Endothelial cell of umbilical vein (primary cell): ENCODE results near the gene KLC3. TPM values are rescaled to one million over a fixed set of nuclear protein-coding genes. Genes with fewer than 3 reads are reported as not detected.

Experiments used
- BruUV-seq: library from RNA; stranded (reverse); fragments of 400-500 nt; replicated peaks from 2 replicates; lab custom pipeline; 2021; lab: Mats Ljungman, UMichigan
- CTCF ChIA-PET: fragments of 300-600, 350-600 bp; sonication (Branson Sonifier 250); formaldehyde crosslinking; loops from one replicate; lab custom pipeline; 2021; ENCODE audit warnings: antibody characterized with exemption, inconsistent platforms; lab: Charles Lee
- POLR2A ChIA-PET: fragments of 300-600, 350-600 bp; sonication (Branson Sonifier 250); formaldehyde crosslinking; loops from one replicate; lab custom pipeline; 2021; ENCODE audit warnings: antibody characterized with exemption, inconsistent platforms; lab: Charles Lee
- DNase-seq: peaks from one replicate; pipeline ENCODE4 v3.0.0-alpha.2; 2011; ENCODE audit warnings: low read depth, low spot score
- FAIRE-seq: peaks from 2 replicates; lab custom pipeline; 2011; peaks lifted over from hg19 to GRCh38; lab: Jason Lieb, UNC
- H2AFZ ChIP-seq: 2 replicates; pipeline ENCODE4 v1.6.0; 2012; ENCODE audit warnings: low read depth, low read length, control low read depth, inconsistent platforms
- H3K27ac ChIP-seq: 2 replicates; pipeline ENCODE4 v1.5.1; 2011; ENCODE audit warnings: low read depth, mild to moderate bottlenecking, control low read depth, low read length, moderate library complexity; ENCODE audit not compliant: insufficient read depth
- H3K27me3 ChIP-seq, 2 experiments: 2 replicates each; pipeline versions ENCODE4 v1.6.0 to v1.6.1; 2011; ENCODE audit warnings: low read length in 2 of 2, mixed read lengths in 1 of 2; ENCODE audit not compliant: control insufficient read depth in 2 of 2, insufficient read depth in 2 of 2
- H3K36me3 ChIP-seq, 2 experiments: 2 replicates in 1 of 2; 3 replicates in 1 of 2; pipeline ENCODE4 v1.5.1; 2011; ENCODE audit warnings: low read length in 2 of 2, mild to moderate bottlenecking in 1 of 2, moderate library complexity in 1 of 2; ENCODE audit not compliant: control insufficient read depth in 2 of 2, insufficient read depth in 2 of 2; ENCODE audit errors: extremely low read depth in 1 of 2
- H3K4me1 ChIP-seq: 3 replicates; pipeline ENCODE4 v1.5.1; 2011; ENCODE audit warnings: mild to moderate bottlenecking, low read length; ENCODE audit not compliant: control insufficient read depth, insufficient read depth; ENCODE audit errors: extremely low read depth
- H3K4me2 ChIP-seq: 2 replicates; pipeline ENCODE4 v1.6.1; 2011; ENCODE audit warnings: low read length, control low read depth, mixed read lengths; ENCODE audit not compliant: insufficient read depth
- H3K4me3 ChIP-seq, 3 experiments: fragments of 200-600 bp in 1 of 3; sonication (generic), shearing (Covaris generic) in 1 of 3; replicated peaks in 1 of 3; 2 replicates each; pipeline ENCODE4 v1.5.1; 2011 to 2016; ENCODE audit warnings: control low read depth in 3 of 3, low read length in 3 of 3, mild to moderate bottlenecking in 2 of 3, inconsistent platforms in 1 of 3, low read depth in 1 of 3, moderate library complexity in 1 of 3; ENCODE audit not compliant: insufficient read depth in 1 of 3
- H3K79me2 ChIP-seq: 2 replicates; pipeline ENCODE4 v1.6.0; 2012; ENCODE audit warnings: low read length, inconsistent platforms; ENCODE audit not compliant: control insufficient read depth, insufficient read depth
- H3K9ac ChIP-seq: replicated peaks from 2 replicates; pipeline ENCODE3; 2011; ENCODE audit warnings: low read length, control low read depth; ENCODE audit not compliant: insufficient read depth; ENCODE audit errors: extremely low read depth
- H3K9me1 ChIP-seq: replicated peaks from 3 replicates; pipeline ENCODE4 v1.6.0; 2011; ENCODE audit warnings: mild to moderate bottlenecking, low read length; ENCODE audit not compliant: control insufficient read depth, insufficient read depth; ENCODE audit errors: extremely low read depth
- H3K9me3 ChIP-seq: replicated peaks from 2 replicates; pipeline ENCODE4 v1.5.1; 2012; ENCODE audit warnings: low read length, inconsistent platforms; ENCODE audit not compliant: control insufficient read depth, insufficient read depth
- H4K20me1 ChIP-seq: replicated peaks from 2 replicates; pipeline ENCODE3; 2011; ENCODE audit warnings: mild to moderate bottlenecking, low read length; ENCODE audit not compliant: control insufficient read depth, insufficient read depth; ENCODE audit errors: extremely low read depth
- CTCF ChIP-seq, 2 donors: IDR thresholded peaks; 1 replicate in 1 of 2; 2 replicates in 1 of 2; pipeline ENCODE4 v1.5.1; 2011; ENCODE audit warnings: low read length in 2 of 2, mild to moderate bottlenecking in 2 of 2, moderate library complexity in 2 of 2, control low read depth in 1 of 2, inconsistent platforms in 1 of 2, low read depth in 1 of 2; ENCODE audit not compliant: insufficient read depth in 1 of 2; ENCODE audit errors: extremely low read depth in 1 of 2
- EZH2 ChIP-seq: IDR thresholded peaks from 2 replicates; pipeline ENCODE4 v1.6.1; 2012; ENCODE audit warnings: borderline replicate concordance, low read depth, mild to moderate bottlenecking, moderate library complexity, low read length, inconsistent platforms; ENCODE audit not compliant: severe bottlenecking
- FOS ChIP-seq: IDR thresholded peaks from 2 replicates; pipeline ENCODE4 v1.6.1; 2011; ENCODE audit warnings: mild to moderate bottlenecking, low read length, moderate library complexity, borderline replicate concordance; ENCODE audit not compliant: insufficient read depth
- GATA2 ChIP-seq: IDR thresholded peaks from 2 replicates; pipeline ENCODE4 v1.7.0; 2011; ENCODE audit warnings: low read depth, mild to moderate bottlenecking, moderate library complexity, mixed read lengths, low read length; ENCODE audit not compliant: insufficient read length, insufficient read depth
- JUN ChIP-seq: IDR thresholded peaks from 2 replicates; pipeline ENCODE4 v1.6.1; 2011; ENCODE audit warnings: borderline replicate concordance, low read depth; ENCODE audit not compliant: insufficient read length, insufficient read depth
- MAX ChIP-seq: IDR thresholded peaks from 2 replicates; pipeline ENCODE4 v1.6.1; 2011; ENCODE audit not compliant: insufficient read depth, insufficient read length
- MYC ChIP-seq: IDR thresholded peaks from one replicate; pipeline ENCODE4 v1.6.1; 2011; ENCODE audit warnings: mild to moderate bottlenecking, low read depth, low read length
- POLR2A ChIP-seq: IDR thresholded peaks from 2 replicates; pipeline ENCODE4 v1.6.1; 2012; ENCODE audit warnings: low read depth, mild to moderate bottlenecking, control low read depth, low read length
- POLR2AphosphoS5 ChIP-seq: IDR thresholded peaks from 2 replicates; pipeline ENCODE4 v1.6.1; 2012; ENCODE audit warnings: low read depth, mild to moderate bottlenecking, control low read depth, low read length, moderate library complexity; ENCODE audit not compliant: insufficient read depth
- dilution Hi-C: fragments of 300-500 bp; cut with MboI; formaldehyde crosslinking; loops from one replicate; pipeline ENCODE4 v1.15.0; 2019; ENCODE audit warnings: low sequenced_read_pairs; ENCODE audit not compliant: extremely low pct_ligation_motif_present
- intact Hi-C: fragments of 100-400 bp; cut with micrococcal nuclease; formaldehyde crosslinking; loops from one replicate; pipeline ENCODE4 v1.10.0; 2022
- polyA plus RNA-seq, 4 experiments: library from polyadenylated mRNA; depleted of rRNA in 3 of 4; stranded (reverse) in 3 of 4; unstranded in 1 of 4; fragments of >200 nt; gene quantifications; 2 replicates each; pipeline versions ENCODE4 v1.2.1 to v1.2.3, GENCODE V29; 2011 to 2012; ENCODE audit warnings: missing spikeins in 1 of 4
- total RNA-seq: library from RNA; stranded (reverse); gene quantifications from 2 replicates; pipeline ENCODE4 v1.2.3, GENCODE V29; 2021

The KLC3 gene
- total and polyA plus RNA-seq, 2 donors (not counting 3 experiments of a cell fraction or from before 2014, with no cell fraction given): not detected

DNA sequence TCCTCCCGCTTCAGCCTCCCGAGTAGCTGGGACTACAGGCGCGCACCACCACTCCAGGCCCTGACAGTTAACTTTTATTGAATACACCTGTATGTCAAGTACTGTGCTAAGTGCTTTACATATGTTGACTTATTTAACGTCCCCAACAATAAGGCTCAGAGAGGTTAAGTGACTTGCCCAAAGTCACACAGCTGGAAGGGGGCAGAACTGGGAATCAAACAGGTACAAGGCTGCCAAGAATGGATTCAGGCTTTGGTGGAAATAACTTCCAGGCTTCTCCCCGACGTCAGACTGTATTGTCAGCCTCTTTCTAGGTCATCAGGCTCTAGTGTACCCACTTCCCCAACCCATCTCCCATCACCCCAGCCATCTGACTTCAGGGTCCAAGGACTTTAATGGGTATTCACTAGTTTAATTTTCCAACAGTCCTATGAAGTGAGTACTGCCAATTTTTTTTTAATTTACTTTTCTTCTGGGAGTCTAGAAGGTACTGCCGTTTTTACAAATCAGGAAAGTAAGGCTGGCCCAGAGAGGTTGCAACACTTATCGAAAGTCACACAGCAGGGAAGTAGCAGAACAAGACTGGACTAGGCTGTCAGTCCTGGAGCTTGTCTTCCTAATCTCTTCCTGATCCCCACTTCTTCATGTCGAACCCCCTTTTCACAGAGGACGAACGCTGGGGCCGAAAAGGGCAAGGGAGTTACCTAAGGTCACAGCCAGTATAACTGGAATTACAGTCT is 13.0 kb upstream of the KLC3 start:
- ChIA-PET POLR2A (no interaction called here), CTCF (interaction anchor here (2.8 kb wide), 1 partner anchor 11 kb away, joined by 10 read pairs; no protein-coding TSS in a partner anchor)
- Histone ChIP-seq H3K4me3 (no peak overlapping the region), H3K9me1 (no peaks in the 10 kb centered on the region), H3K4me1 (no peaks in the 10 kb centered on the region), H4K20me1 (no peaks in the 10 kb centered on the region), H3K79me2 (no peaks in the 10 kb centered on the region), H2AFZ (no peak overlapping the region), H3K36me3 (no peaks in the 10 kb centered on the region), H3K9ac (no peak overlapping the region), H3K27ac (no peak overlapping the region), H3K4me2 (no peak overlapping the region), H3K9me3 (no peaks in the 10 kb centered on the region), H3K27me3 (peaks cover 4 to 5% of the 10 kb centered on the region in 2 experiments)
- intact Hi-C loops (no loop called here), dilution Hi-C loops (no loop called here)
- DNase-seq (no peak), FAIRE-seq (no peak)
- no TSS peak for BruUV-seq
- TF ChIP-seq POLR2A (no peak), POLR2AphosphoS5 (no peak), CTCF (IDR thresholded peaks at IDR 0.05; ENCODE audit: extremely low read depth in 1 of 2, insufficient read depth in 1 of 2, low read depth in 1 of 2, low read length in 2 of 2) (no peak), GATA2 (no peak), JUN (no peak), MAX (no peak), FOS (no peak), EZH2 (no peak), MYC (no peak)
